ENCODE data around the gene RAC2. TPM values are rescaled to one million over a fixed set of nuclear protein-coding genes. Genes with fewer than 3 reads are reported as not detected.

RAC2 gene
- total RNA-seq, 1 donor from 2014 or later = 111 TPM

- Histone ChIP-seq H3K27ac (peak overlapping the region; percentile 36), H3K27me3 (ENCODE audit: low read depth) (peaks cover 3% of the 10 kb centered on the region), H3K9me3 (no peaks in the 10 kb centered on the region), H3K4me1 (peaks cover 32% of the 10 kb centered on the region), H3K4me3 (no peak overlapping the region), H3K36me3 (no peaks in the 10 kb centered on the region)
- intact Hi-C loops (cut with DNase I) = no loop called here
- peak; percentile 60 for DNase-seq
- no peak for TF ChIP-seq CTCF (IDR thresholded peaks at IDR 0.05)
- peak; percentile 34 to 55 for ATAC-seq
Measured at GRCh38 chr22:37270928-37271650, 27.0 kb upstream of the RAC2 start.

GRCh38 chr22:37269936-37270678, 26.0 kb upstream of the RAC2 start:
- TF ChIP-seq CTCF (IDR thresholded peaks at IDR 0.05) = no peak
- intact Hi-C loops (cut with DNase I) = no loop called here
- Histone ChIP-seq H3K27ac (no peak overlapping the region), H3K9me3 (no peaks in the 10 kb centered on the region), H3K27me3 (ENCODE audit: low read depth) (peaks cover 3% of the 10 kb centered on the region), H3K36me3 (no peaks in the 10 kb centered on the region), H3K4me3 (no peak overlapping the region), H3K4me1 (peaks cover 32% of the 10 kb centered on the region)
- ATAC-seq = no peak
- peak; percentile 31 for DNase-seq

GRCh38 chr22:37267661-37268413, 23.8 kb upstream of the RAC2 start:
- H3K27me3 ChIP-seq (ENCODE audit: low read depth) = peaks cover 3% of the 10 kb centered on the region
- peak overlapping the region; percentile 68 for H3K27ac ChIP-seq
- DNase-seq (peak; percentile 42), ATAC-seq (peak; percentile 25 to 33)
- TF ChIP-seq CTCF (IDR thresholded peaks at IDR 0.05) = no peak
- peaks cover 25% of the 10 kb centered on the region for H3K4me1 ChIP-seq
- peak overlapping the region; percentile 50 for H3K4me3 ChIP-seq
- H3K9me3 ChIP-seq = peaks cover 6% of the 10 kb centered on the region
- H3K36me3 ChIP-seq = no peaks in the 10 kb centered on the region
- intact Hi-C loops (cut with DNase I) = no loop called here

GRCh38 chr22:37267135-37267587, 23.1 kb upstream of the RAC2 start:
- intact Hi-C loops (cut with DNase I) = no loop called here
- peaks cover 3% of the 10 kb centered on the region for H3K27me3 ChIP-seq (ENCODE audit: low read depth)
- no peaks in the 10 kb centered on the region for H3K36me3 ChIP-seq
- H3K27ac ChIP-seq = peak overlapping the region; percentile 68
- peak; percentile 83 to 84 for ATAC-seq
- TF ChIP-seq CTCF (IDR thresholded peaks at IDR 0.05) = peak; percentile 83
- H3K4me3 ChIP-seq = peak overlapping the region; percentile 50
- H3K9me3 ChIP-seq = peaks cover 6% of the 10 kb centered on the region
- peak; percentile 71 for DNase-seq
- H3K4me1 ChIP-seq = peaks cover 25% of the 10 kb centered on the region

- peak; percentile 48 for DNase-seq
- intact Hi-C loops (cut with DNase I) = no loop called here
- H3K9me3 ChIP-seq = peaks cover 6% of the 10 kb centered on the region
- no peak for TF ChIP-seq CTCF (IDR thresholded peaks at IDR 0.05)
- peak overlapping the region; percentile 50 for H3K4me3 ChIP-seq
- ATAC-seq = peak; percentile 37 to 38
- H3K27ac ChIP-seq = peak overlapping the region; percentile 68
- H3K27me3 ChIP-seq (ENCODE audit: low read depth) = peaks cover 3% of the 10 kb centered on the region
- no peaks in the 10 kb centered on the region for H3K36me3 ChIP-seq
- peaks cover 25% of the 10 kb centered on the region for H3K4me1 ChIP-seq
Measured at GRCh38 chr22:37266581-37267134, 22.6 kb upstream of the RAC2 start.
